Islet precursor cell (in vitro differentiated cells): ENCODE measurements around the gene QSOX1.
"Not testable (repeated sequence)": the region's sequence is repeated elsewhere in the genome, so short reads cannot be mapped to it uniquely, and the experiment has no call there.

Source experiments
- DNase-seq: peaks from one replicate; pipeline ENCODE4 v3.0.0-alpha.2; 2018

QSOX1 gene, protein sequence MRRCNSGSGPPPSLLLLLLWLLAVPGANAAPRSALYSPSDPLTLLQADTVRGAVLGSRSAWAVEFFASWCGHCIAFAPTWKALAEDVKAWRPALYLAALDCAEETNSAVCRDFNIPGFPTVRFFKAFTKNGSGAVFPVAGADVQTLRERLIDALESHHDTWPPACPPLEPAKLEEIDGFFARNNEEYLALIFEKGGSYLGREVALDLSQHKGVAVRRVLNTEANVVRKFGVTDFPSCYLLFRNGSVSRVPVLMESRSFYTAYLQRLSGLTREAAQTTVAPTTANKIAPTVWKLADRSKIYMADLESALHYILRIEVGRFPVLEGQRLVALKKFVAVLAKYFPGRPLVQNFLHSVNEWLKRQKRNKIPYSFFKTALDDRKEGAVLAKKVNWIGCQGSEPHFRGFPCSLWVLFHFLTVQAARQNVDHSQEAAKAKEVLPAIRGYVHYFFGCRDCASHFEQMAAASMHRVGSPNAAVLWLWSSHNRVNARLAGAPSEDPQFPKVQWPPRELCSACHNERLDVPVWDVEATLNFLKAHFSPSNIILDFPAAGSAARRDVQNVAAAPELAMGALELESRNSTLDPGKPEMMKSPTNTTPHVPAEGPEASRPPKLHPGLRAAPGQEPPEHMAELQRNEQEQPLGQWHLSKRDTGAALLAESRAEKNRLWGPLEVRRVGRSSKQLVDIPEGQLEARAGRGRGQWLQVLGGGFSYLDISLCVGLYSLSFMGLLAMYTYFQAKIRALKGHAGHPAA

DNA sequence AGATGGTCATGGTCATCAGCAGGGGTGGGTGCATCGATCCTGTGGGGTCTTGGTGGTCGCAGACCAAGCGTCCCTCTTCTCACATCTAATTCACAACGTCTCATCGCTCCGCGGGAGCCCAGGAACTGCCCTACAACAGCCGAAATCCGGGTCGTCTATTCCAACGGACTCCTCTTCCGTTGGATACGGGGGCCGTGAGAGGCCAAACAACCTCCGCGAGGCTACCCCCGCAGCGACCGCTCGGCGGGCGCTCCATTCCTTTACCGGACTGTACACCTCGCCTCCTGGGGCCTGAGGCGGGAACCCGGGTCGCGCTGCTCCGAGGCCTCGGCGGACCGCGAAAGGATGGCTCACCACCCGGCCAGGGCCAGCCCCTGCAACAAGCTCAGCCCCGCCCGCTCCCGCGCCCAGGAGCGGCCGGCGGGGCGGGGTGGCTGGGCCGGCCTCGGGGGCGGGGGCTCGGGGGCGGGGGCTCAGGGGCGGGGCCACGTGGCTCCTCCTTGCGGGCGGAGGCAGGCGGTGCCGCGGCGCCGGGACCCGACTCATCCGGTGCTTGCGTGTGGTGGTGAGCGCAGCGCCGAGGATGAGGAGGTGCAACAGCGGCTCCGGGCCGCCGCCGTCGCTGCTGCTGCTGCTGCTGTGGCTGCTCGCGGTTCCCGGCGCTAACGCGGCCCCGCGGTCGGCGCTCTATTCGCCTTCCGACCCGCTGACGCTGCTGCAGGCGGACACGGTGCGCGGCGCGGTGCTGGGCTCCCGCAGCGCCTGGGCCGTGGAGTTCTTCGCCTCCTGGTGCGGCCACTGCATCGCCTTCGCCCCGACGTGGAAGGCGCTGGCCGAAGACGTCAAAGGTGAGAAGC is at the start of gene QSOX1:
TSS of gene QSOX1 (plus strand) at position 545 of the 857 bp plus-strand sequence. CDS start at position 584, 39 bp downstream.
- peak; percentile 95 for DNase-seq

DNA sequence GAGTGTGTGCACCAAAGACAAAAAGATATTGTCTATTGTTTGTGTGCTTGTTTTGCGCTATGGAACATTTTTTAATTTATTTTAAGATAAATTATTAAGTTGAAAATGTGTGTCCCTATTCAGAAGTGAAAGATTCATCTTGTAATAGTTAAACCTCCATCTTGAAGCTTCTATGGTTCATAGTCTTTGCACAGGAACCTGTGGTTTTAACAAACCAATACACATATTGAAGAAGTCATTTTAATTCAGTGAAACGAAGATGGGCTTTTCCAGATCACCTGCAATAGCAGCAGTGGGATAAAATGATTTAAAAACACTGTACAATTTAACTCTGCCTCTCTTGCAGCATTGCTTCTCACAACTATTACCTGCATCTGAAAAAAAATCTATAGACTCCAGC is 42.6 kb upstream of the QSOX1 start:
- DNase-seq = no peak

DNA sequence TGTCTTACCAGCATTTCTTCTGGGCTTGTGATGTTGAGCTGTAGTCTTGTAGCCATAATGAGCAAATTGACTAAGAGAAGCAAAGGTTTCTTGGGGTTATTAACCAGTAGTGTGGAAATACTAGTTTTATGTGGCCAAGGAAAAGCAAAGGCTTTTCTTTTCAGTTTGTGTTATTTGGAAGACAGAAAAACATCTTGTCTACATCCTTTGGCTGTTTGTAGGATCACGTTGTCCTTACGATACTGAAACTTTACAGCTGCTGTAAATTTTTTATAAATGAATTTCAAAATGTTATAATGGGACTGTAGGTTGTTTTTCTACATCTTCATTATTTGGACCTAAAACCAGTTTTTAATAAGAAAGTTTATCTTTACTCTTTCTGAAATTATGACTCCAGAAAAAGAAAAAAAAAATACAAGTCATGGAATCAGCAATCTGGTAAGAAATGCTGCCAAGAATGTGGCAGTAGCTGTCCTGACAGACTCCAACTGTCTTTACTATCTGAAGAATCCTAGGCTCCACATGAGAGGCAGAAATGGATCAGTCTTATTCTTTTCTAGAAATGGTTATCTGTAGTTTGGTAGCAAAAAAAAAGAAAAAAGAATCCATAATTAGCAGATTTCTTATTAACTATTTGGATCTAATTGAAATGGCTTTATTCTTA is 41.6 kb upstream of the QSOX1 start:
- DNase-seq = no peak

DNA sequence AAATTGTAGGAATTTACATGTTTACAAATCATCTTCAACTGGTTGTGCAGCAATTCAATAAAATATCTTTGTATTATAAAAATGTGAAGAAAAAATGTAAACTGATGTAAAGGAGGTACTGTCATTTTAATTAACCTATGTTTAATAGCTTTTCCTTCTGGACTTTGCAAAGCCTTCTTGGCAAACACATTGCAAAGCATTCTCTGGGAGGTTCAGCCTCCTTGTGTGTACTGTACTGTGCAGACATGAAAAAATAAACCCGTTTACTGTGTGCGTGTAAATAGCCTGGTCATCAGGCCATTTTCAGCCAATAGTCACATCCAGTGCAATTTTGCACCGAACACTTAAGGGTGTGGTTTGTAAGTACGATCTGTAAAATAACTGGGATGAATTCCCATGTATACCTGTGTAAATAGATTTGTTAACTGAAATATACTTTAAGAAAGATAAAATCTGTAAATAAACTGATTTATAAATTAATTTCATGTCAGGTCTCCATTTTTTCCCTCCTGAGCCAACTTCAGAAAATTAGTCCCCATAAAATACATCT is 40.2 kb upstream of the QSOX1 start:
- DNase-seq = no peak

DNA sequence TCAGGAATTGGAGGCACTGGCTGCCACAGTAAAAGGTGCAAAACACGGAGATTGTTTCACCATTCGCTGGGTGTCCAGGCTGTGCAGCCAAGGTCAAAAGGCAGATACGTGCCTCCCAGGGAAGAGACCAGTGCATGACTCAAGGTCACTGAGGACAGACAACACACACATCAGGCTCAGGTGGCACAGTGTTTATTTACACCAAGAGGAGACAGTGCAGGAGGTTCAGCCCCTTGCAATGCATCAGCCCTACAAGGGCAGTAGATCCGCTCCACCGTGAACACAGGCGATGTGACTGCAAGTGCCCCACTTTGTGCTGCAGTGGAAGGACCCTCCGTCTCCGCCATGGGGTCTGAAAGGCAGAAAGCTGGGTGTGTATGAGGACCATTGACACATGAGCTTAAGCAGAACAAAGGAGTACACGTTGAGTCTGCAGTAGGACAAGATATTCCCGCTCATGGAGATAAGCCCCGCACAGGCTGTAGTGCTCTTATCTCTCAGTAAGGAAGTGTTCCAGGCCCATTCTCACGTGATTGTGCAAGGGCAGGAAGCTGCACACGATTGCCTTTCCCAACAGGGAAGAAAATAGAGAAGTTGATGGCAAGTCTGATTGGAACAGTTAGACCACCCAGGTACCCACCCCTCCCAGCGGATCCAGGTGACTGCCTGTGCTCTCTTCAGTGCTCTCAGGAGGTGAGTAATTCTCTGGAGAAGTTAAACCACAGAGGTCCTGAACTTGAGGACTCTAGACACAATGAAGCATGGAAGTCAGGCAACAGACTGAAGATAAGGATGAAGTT is 37.5 kb upstream of the QSOX1 start:
- no peak for DNase-seq

DNA sequence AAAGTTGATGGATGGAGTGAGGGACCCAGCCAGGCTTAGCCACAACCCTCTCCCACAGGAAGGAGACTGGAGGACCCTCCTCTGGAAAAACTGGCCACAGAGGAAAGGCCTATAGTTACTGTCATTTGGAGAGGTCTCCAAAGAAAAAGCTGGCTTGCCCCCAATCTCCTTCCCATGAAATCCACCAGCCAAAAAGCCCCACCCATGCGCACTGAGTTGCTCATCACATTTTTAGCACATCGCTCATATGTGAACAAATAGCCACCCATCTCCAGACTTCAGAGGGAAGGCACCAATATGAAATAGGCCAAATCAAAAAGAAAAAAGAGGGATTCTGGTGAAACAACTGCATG is 36.9 kb upstream of the QSOX1 start:
- no peak for DNase-seq

DNA sequence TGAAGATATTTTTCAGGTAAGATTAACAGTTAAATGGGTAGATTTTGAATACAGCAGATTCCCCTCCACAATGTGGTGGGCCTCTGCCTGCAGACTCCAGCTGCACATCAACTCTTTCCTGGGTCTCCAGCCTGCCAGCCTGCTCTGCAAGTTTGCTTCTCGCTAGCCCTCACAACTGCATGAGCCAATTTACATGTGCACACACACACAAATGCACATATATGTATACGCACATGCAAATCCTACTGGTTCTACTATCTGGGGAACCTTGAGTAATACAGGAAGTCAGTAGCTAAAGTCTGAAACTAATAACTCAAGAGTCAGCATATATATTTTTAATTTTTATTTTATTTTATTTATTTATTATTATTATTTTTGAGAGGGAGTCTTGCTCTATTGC is 34.8 kb upstream of the QSOX1 start:
- DNase-seq = no peak

DNA sequence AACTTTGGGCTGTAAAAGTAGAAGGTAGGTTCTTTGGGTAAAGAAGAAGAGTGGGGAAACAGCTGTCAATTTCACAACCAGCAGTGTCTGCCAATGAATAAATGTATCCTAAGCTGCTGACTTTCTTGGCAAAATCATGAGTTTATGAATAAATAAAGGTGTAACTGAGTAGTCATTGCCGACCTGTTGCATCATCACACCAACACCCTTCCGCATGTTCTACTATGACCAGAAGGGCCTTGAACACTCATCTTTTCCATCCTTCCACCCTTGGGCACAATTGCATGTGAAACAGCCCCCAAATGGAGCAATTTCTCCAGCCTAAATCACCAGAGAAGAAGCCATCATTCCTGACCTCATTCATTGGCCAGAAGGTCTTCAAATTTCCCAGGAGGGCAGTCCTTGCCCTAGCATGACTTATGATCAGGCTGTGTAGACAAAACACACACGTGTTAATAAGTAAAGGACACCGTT is 31.2 kb upstream of the QSOX1 start:
- no peak for DNase-seq

DNA sequence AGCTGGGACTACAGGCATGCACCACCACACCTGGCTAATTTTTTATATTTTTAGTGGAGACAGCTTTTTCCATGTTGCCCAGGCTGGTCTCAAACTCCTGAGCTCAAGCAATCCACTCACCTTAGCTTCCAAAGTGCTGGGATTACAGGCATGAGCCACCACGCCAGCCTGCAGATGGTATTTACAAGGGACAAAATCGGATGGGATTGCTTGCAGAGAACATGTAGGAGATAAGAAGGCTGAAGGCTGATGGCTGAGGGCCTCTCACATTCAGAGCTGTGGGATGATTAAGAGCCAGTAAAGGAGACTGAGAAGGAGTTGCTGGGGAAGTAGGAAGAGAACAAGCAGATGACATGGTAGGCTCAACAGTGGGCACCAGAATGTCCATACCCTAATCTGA is 24.0 kb upstream of the QSOX1 start:
- DNase-seq = no peak

DNA sequence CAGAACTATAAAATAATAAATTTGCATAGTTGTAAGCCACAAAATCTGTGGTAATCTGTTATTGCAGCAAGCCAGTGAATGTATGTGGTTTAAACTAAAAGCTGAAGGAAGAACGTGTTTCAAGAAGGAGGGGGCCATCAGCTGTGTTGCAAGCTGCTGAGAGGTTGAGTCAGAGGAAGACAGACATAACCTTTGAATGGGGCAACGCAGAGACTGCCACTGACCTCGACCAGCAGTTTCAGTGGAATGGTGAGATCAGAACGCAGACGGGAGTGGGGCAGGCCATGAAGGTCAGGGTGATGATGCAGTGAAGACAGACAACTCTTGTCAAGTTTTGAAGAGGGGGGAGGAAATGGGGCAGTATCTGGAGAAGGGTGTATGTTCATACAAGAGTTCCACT is 23.2 kb upstream of the QSOX1 start:
- peak; percentile 55 for DNase-seq

DNA sequence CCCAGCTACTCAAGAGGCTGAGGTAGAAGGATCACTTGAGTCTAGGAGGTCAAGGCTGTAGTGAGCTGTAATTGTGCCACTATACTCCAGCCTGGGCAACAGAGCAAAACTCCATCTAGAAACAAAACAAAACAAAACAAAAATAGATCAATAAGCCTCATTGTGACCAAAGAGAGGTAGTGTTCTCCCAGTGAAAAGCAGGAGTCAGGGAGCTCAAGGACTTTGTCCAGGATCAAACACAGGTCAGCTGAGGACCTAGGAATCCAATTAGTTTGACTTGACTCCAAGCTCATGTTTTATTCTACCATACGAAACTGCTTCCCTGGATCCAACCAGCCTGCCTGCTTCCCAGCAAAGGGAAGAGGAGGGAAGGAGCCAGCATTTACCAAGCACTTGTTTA is 21.5 kb upstream of the QSOX1 start:
- peak; percentile 40 for DNase-seq

DNA sequence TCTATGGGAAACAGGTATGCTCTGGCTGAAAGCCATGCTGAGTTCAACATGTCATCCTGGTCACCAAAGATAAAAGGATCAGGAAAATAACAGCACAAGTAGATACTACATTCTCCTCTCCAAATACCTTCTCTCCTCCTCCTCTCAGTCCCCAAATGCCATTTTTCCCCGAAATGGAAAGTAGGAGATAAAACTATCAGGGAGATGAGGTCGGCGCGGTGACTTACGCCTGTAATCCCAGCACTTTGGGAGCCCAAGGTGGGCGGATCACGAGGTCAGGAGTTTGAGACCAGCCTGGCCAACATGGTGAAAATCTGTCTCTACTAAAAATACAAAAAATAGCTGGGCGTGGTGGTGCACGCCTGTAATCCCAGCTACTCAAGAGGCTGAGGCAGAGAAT is 21.0 kb upstream of the QSOX1 start:
- not testable (repeated sequence) for DNase-seq

DNA sequence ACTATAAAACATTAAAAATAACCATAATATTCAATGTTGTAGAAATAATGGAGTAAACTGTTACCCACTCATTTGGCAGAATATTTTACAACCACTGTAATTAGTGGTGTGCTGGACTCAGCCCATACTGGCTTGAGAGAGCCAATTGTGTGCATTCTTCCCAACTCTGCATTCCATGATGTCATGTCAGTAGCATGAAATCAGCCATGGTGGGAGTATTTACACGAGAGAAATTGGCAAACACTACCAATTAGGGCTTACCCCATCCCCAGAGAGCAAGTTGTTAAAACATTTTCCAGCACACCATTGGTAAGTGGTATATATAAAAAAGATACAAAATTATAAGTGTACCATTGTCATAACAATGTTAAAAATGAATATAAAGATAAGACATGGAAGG is 19.1 kb upstream of the QSOX1 start:
- peak; percentile 43 for DNase-seq

DNA sequence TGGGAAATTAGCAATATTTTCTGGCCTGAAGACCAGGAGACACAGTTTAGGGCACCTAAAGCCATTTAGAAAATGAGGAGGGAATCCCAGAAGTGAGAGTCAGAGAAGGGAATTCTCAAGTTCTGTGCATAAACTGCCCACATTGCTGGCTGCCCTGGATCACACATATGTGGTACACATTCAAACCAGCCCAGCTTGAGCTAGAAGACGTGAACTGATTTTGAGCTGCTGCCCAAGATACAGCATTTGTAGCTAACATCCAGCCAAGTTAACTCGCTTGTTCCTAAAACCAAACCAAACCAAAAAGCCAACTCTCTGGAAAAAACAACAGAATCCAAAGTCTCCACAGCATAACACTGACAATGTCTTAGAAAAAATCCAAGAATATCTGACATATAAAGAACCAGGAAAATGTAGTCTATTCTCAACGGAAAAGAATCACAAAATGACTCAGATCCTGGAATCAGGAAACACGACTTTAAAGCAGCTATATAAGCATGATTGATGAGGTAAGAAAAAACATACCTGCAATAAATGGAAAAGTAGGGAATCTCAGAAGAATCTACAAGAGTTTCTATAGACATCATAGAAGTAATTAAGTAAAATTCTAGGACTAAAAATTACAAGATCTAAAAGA is 18.2 kb upstream of the QSOX1 start:
- DNase-seq = peak; percentile 12

DNA sequence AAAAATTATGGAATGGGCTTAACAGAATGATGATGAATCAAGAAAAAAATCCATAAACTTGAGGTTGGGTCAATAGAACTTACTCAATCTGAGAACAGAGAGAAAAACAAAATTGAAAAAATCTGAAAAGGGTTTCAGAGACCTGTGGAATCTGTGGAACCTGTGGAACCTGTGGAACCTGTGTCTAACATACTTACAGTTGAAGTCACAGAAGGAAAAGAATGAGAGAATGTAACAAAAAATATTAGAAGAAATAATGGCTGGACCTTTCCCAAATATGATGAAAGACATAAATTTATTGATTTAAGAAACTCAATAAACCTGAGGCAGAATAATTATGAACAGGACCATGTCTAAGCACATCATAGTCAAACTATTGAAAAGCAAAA is 17.7 kb upstream of the QSOX1 start:
- no peak for DNase-seq

DNA sequence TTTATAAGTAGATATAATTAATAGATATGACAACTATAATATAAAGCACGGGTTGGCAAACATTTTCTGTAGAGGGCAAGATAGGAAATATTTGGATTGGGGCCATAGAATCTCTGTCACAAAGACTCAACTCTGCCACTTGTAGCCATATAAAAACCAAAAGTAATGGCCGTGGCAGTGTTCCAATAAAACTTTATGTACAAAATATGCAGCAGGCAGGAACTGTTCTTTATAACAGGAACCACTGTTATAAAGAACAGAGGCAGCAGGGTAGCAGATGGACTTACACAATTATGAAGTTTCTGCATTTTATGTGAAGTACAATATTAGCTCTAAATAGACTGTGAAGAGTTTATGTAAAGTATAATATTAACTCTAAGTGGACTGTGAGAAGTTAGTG is 16.9 kb upstream of the QSOX1 start:
- no peak for DNase-seq

DNA sequence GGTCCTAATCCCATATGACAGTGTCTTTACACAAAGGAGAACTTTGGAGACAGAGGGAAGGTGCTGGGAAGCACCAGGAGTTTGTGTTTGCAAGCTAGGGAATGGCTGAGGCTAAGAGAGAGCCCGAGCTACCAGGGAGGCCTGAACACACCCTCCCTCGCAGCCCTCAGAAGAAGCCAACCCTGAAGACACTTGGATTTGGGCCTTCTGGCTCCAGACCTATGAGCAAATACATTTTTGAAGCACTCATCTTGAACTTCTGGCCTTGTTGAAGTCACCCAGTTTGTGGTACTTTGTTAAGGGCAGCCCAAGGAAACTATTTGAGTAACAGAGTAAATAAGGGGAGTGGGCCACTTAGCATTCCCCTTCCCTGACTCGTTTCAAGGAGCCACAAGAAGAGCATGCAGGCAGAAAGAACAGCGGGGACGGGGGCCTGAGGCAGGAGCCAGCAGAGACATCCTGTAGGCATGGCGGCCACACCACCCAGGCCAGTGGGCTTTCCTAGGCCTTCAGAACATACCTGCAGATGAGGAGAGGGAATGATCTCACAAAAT is 13.2 kb upstream of the QSOX1 start:
- peak; percentile 47 for DNase-seq

DNA sequence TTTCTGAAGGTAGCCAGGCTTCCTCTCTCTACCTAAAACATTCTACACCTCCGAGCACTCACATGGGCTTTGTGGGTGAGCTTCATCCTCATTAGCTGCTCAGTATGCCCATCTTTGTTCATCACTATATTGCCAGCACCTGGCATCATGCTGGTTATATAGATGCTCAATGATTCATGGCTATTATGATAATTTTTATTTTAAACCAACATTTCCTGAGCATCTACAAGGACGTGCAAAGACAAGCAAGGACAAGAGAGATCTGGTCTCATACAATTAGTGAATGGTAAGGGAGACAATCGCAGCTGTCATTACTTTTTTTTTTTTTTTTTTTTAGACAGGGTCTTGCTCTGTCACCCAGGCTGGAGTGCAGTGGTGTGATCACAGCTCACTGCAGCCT is 11.3 kb upstream of the QSOX1 start:
- DNase-seq = peak; percentile 11

DNA sequence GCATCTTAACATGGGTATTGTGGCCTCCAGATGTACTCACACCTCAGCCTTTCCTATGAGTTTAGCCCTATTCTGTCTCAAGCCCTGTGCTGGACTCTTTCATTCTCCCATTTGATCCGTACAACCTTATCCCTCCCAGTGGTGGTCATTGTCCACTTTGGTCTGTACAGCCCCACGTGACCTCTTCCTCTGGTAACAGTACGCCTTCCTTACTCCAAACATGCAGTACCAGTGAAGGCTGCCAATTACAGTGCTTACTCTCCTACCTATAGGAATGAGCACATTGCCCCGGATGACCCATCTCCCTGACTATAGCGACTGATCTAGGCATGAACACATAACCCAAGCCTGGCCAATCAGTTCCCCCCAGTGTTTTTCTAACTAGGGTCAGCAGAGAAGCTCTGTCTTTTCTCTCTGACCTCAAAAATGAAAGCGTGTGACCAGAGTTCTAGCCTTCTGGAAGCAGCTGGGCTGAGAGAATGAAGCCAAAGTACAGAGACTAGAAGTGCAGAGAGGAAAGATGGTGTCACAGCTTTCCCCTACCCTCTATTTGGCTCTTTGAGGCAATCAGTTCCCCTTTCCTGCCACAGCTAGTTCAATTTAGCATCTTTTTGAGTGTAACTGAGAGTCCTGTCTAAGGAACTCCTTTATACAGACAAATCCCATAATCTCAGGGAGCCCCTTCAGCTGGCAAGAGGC is 9.9 kb upstream of the QSOX1 start:
- DNase-seq = peak; percentile 22

DNA sequence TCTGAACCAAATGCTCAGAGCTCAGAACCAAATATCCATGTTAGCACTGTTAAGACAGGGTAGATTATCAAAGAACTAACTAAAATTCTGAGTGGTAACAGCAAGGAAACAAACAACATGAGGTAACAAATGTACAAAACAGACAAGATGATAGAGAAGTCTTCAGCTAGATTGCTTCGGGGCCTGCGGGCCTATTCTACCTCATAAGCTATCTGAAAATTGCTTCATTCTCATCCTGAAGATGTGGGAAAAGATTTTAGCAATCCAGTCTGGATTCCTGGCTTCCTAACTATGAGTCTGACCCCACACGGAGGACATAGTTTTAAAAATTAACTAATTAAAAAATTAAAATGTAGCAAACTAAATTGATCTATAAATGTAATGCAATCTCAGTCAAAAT is 9.2 kb upstream of the QSOX1 start:
- no peak for DNase-seq
